Middle frontal gyrus (tissue), 1 donor: ENCODE results near the gene SLC37A2.
A peak's percentile ranks its signal among the peaks of the same experiment; 100 is the strongest.

Source experiments
- DNase-seq: peaks from one replicate; pipeline ENCODE4 v3.0.0-alpha.2; 2015; ENCODE audit warnings: low spot score; ENCODE audit errors: extremely low spot score

Gene SLC37A2

DNA sequence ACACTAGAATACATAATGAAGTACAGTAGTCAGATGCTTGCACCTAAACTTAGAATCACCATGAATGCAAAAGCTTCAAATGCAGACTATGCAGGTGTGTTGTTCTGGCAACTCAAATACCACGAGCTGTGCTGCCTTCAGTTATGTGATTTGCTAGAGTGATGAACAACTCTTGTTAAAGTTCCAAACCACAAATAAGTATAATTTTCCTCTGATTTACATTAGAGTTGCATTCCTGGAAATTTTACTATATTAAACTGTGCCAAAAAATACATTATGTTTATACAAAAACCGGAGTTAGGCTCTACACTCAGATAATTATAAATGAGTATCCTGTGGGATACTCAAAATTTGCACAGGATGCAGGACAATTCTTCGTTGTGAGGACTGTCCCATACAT lies 45.4 kb downstream of the SLC37A2 start:
- DNase-seq = no peak

DNA sequence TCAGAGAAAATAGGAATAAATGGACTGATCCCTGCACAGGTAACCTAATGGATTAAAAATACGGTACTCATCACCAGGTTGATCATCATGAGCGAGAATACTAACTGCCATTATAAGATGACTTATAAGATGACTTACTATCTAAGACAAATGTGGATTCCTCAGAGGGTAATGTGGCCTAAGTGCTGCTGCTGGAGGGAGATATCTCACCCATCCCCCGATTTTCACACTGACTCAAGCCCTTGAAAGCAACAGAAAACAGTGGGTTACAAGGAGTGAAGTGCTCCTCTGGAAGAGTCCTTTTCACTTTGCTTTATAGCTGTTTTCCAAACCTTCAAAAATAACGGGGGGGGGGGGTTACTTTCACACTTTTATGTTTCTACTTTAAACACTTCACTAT lies 47.4 kb downstream of the SLC37A2 start:
- no peak for DNase-seq

DNA sequence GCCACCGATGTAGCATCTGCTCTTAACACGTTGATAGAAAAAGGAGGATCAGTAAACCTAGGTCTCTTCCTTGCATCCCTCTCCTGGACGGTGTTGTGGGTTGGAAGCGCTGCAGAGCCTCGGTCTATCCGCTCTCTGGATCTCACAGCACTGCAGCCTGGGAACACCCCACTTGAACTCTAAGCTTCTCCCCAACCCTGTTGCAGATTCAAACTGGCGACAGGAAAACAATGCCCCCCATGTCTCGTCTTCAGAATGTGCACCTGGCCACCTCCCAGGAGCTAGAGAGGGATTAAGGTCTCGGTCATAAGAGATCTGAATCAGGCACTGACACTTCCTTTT lies 47.9 kb downstream of the SLC37A2 start:
- DNase-seq = no peak

DNA sequence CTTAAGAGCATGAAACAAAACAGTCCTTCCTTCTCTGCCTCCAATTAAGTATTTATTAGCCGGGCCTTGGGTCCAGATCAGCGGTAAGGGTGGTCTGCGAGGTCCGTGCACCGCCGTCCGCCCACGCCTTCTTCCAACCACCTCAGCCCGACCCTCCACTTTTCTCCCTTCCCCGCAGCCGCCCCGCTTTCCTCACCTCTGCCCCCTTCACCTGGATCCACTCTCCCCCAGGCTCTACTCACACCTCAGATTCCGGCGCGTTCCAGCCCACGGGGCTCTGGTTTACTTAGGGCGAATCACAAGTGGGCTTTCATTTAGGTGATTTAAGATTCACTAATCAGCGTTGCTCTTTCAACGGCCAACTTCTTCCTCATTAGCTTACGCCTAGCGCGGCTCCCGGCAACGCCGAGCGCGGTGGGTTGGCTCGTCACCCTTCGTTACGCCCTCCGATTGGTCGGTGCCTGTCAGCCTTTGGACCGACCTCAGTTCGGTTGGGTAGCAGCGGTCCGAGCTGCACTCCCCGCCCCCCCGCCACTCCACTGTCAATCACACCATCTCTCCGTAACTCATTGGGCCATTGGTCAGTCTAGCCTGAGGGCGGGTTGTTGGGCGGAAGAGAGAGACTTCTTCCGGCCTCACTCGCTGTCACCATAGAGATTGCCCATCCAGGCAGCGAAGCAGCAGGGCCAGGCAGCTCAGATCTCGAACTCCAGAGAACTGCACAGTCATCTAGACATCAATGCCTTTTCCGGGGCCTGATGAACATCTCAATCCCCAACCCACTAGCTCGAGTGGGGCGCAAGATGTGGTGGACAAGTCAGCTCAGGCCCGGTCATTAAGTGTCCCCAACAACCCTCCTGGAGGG lies 48.5 kb downstream of the SLC37A2 start, which contains the start of gene TMEM218:
Gene TMEM218 (minus strand): TSS at position 284 of the 865 bp plus-strand sequence. CDS start 9,385 bp downstream, outside the sequence.
- peak; percentile 98 for DNase-seq

DNA sequence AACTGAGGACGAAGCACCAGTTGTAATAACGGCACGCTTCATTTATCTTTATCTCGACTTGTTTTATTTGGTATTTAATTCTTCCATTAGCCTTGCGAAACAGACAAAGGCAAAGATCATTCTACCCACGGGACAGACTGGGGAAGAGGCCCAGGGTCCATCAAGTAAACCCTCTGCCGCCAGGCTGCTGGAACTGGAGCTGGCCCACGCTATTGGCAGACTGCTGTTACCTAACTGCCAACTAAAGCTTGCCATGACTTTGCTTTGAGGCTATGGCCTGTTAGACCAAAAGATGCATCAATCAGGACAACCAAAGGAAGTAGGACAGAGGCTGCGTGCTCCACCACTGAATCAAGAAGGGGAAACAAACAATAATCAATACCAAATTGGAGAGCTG lies 49.1 kb downstream of the SLC37A2 start:
- no peak for DNase-seq

DNA sequence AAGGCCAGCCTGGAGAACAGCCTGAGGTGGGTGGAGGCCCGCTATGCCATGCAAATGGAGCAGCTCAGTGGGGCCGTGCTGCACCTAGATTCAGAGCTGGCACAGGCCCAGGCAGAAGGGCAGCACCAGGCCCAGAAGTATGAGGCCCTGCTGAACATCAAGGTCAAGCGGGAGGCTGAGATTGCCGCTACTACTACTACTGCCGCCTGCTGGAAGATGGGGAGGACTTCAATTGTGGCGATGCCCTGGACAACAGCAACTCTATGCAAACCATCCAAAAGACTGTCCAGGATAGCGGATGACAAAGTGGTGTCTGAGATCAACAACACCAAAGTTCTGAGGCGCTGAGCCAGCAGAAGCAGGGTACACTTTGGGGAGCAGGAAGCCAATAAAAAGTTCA lies 51.4 kb downstream of the SLC37A2 start:
- DNase-seq = no peak

DNA sequence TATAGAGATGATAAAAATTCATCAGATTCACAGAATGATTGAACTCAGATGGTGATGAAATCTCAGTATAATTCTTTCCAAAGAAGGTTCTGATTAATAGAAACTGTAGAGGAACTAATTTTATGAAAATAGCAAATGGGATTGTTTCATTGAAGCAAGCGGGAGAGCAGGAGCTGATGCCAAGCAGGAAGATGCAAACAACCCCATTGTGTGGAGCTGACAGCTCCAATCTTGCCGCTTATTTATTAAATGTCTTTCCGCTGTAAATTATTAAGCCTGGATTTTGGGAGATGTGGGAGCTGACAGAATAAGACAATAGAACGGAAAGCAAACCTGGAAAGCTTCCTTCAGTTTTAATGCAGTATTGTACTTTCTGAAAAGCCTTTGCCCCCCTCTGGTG lies 54.3 kb downstream of the SLC37A2 start:
- no peak for DNase-seq

DNA sequence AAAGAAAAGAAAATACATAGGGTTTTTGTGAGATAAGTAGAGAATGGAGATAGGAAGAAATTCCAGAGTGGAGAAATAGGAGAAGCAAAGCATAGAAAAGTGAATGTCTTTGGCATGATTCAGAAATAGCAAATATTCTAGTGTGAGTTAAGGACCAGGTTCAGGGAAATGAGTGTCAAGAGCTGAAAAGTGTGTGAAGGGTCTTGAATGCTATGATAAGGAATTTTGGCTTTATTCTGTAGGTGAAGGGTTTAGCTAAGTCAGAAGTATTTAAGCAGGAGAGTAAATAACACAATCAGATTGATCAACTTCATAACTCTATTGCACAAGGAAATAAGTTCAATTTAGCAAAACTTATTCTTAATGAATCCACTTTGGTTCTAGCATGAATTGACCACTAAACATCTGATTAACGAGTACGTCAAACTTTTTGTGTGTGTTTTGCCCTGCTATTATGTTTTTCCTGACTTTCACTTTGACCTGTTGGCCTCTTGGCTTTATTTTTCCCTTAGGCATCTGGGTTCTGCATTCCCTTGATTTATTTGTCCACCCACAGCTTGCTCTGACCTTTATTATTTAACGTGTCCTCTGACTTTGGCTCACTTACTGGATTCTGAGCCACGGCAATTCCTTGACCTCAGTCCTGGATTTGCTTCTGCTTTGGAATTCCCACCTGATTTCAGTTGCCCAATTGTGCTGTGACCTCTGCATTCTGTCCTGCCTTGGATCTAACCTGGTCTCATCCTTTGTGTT lies 60.3 kb downstream of the SLC37A2 start:
- no peak for DNase-seq

DNA sequence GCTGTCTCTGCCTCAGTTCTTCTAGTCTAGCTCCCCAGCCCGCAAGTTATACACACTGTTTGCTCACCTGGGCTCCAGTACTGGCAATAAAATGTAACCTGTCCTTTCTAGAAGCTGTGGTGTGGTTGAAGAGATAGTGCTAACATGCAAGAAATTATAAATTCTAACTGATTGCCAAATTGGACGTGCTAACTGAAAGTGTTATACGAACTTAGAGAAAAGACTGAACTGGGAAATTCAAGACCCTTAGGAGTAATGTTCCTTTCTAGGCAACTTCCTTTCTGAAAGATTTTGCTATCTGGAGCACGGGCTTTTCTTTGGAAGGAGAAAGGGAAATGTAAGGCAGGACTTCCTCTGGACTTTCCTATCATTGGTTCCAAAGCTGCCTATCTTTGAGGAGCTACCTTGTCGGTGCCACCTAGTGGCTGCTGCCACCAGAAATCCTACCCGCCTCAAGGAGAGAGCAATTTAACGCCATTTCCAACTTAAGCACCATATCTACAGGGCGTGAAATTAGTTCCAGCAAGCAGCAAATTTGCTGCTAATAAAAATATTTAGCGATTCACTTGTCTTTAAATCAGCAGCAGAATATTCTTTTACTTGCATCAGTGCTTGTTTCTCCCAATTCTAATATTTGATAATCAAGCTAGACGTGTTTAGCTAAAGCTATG lies 61.0 kb downstream of the SLC37A2 start:
- DNase-seq = no peak

DNA sequence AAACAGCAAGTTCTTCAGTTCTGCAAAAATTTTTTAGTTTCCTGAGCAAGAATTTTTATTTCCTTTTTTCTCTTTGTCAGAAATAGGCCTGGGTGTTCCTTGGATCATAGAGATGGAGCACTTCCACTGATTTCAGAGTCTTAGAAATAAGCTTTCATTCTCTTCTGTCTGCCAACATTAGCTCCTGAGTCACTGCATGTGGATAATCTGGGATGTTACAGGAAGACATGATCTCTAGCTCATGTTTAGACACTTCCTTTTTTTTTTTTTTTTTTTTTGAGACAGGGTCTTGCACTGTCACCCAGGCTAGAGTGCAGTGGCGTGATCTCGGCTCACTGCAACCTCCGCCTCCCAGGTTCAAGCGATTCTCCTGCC lies 61.5 kb downstream of the SLC37A2 start:
- DNase-seq = no peak

DNA sequence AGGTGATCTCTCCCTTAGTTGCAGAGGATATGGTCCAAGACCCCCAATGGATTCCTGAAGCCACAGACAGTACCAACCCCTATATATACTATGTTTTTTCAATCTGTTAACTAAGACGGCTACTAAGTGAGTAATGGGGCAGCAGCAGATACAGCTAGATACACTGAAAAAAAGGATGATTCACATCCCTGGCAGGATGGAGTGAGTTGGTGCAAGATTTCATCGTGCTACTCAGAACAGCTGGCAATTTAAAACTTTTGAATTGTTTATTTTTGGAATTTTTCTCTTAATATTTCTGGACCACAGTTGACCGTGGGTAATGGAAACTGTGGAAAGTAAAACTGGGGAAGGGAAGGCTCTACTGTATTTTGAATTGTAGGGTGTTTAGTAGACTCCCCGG lies 65.3 kb downstream of the SLC37A2 start:
- no peak for DNase-seq

DNA sequence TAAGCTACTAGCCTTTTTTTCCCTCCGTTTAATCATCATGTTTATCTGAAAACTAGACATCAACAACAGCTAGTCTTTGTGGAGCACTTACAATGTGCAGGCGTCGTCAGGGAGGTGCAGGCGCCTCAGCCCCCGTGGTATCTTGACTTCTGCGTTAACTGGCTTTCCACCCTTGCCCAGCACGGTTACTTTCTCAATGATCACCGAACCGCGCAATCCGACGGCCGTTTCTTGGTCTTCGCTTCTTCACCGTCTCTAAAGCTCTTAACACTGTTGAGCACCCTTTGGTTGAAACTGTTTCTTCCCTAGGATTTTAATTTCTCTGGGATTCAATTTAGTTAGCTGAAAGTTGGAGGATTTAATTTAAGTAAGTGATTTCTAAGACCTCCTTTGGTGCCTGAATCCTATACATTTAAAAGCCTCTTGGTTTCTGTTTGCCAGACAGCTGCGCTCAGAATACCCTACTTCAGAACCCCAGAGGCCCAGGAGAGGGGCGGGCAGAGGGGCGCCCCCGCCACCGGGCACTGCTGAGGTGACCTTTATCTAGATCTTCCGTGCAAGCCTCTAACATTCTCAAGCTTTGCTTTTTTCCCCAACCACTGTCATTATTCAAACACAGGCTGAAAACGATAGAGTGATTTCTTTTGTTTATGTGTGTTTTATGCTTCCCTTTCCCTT lies 66.3 kb downstream of the SLC37A2 start:
- no peak for DNase-seq

DNA sequence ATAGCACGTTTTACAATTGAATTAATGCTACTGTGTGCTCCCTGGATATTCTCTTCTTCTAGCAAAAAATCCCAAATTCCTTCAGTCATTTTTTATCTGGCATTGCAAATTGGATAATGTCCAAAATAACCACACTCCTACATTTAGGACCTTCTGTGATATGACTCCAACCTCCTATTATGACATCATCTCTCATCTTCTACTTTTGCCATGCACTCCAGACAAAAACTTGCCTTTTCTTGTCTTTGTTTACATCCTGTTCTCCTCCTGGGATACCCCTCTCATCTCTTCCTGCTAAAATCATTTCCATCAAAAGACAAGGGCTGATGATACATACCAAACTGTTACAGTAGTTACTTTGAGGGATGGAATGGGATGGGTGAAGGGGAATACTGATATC lies 69.0 kb downstream of the SLC37A2 start:
- no peak for DNase-seq

DNA sequence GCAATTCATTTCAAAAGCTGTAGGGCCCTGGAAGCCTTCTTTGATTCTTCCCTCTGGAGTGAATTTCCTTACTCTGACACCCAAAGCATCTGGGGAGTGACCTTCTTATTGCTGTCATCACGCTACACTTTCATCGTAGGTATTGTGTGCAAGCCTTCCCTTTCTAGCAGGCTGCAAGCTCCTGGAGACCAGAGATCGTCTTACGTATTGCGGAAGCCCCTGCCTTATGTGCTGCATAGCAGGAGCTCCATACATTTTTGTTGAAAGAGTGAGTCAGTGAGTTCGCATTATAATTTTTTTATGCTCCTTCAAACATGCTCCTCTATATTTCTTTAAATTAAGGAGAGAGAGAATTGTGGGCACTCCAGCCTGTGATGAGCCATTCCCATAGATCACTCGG lies 69.5 kb downstream of the SLC37A2 start:
- no peak for DNase-seq

DNA sequence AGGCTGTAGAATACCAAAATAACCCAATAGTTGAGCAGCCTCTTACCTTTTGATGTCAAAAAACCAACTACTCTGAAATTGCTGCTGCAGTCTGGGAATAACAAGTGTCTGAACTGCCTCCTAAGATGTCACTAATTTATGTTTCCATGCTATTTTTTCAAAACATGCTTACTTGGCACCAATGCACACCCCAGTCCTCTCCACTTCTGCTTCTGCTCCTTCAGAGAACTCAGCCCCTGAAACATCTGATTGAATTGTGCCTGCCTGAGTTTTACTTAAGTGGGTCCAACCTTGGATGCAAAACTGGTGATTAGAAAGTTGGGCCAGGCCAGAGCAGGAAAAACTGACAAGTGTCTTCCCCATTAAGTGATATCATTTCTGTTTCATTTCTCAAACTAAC lies 72.9 kb downstream of the SLC37A2 start:
- DNase-seq = no peak

DNA sequence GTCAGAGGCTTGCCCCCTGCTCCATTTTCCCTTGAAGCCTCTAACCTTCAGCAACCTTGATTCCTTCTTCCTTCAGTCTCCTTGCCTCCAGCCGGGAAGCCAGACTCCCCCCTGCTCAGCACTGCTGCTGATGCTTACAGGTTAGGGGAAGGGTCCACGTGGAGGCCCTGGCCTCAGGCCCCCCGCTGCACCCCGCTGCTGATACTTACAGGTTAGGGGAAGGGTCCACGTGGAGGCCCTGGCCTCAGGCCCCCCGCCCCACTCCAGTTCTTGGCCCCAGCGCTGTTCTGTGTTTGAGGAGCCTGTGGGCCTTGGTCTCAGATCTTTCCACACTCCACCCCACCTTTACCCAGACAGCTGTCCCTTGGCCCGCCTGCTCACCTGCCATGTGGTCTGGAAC lies 75.9 kb downstream of the SLC37A2 start:
- DNase-seq = no peak

DNA sequence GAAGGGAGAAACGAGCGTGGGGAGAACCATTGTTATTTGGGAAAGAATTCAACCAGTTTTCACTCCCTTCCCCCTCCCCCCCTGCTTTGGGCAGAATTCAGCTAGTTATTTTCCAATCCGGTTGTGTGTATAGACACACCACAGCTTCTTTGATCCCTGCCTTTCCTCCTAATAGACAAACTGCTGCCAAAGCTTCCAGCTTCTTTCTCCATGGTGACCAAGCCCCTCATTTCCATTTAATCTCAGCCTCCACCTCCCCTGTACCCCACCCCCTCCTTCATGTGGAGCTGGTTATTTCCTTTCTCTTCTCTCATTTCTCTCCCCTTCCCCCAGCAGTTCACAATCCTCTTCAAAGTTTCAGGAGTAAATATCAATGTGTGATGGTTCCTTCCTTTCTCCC lies 76.7 kb downstream of the SLC37A2 start:
- DNase-seq = no peak
